ENCODE data around the gene MATN3.

- TF ChIP-seq CTCF (conservative IDR thresholded peaks at IDR 0.05): no peak
- no peak for TF ChIP-seq ZFX (IDR thresholded peaks at IDR 0.05)
Measured at GRCh38 chr2:20061940-20062339, 49.5 kb upstream of the MATN3 start.
